Right ventricle myocardium superior (tissue), 1 donor: ENCODE data around the gene UGT2A1. TPM values are rescaled to one million over a fixed set of nuclear protein-coding genes. Genes with fewer than 3 reads are reported as not detected.

Experiments
- ATAC-seq: fragments of 200-7000 bp; cut with Tn5 transposase; one replicate; pipeline ENCODE4 v1.9.1; 2020; ENCODE audit warnings: mild to moderate bottlenecking; ENCODE audit not compliant: poor library complexity
- DNase-seq: peaks from one replicate; pipeline ENCODE4 v3.0.0-alpha.2; 2020
- intact Hi-C: fragments of 100-400 bp; cut with DNase I; formaldehyde crosslinking; loops from one replicate; pipeline ENCODE4 v1.11.2; 2022
- total RNA-seq: library from RNA; stranded (reverse); fragmentation: NEBNext Ultra II Directional; extraction: Animal tissue kit (Norgen Biotek cat#: 25700); gene quantifications from one replicate; pipeline ENCODE4 v1.2.1, GENCODE V29; 2021
- donor health status: DM: no; HTN: yes; CAD: no; lungs with severe emphysema.

The UGT2A1 gene
- total RNA-seq, 1 donor from 2014 or later, result not detected

DNA sequence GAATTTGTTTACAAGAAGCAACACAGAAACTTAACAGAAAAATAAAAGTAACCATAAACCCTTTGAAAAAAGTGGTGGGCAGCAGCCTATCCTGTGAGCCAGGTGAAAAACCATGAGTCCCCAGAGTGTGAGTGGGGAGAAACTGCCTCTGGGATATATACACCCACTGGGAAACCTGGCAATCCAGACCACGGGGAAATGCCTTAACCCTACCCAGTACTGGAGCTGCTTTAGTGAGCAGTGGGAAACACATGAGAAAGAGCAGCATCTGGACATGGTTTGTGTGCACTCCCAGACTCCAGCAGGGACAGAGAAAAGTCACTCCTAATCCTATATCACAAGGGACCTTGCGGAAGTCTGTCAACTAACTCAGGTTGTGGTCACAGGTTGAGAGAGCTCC, 53.0 kb downstream of the UGT2A1 start:
- no peak for DNase-seq
- no peak for ATAC-seq
- intact Hi-C loops, result no loop called here

DNA sequence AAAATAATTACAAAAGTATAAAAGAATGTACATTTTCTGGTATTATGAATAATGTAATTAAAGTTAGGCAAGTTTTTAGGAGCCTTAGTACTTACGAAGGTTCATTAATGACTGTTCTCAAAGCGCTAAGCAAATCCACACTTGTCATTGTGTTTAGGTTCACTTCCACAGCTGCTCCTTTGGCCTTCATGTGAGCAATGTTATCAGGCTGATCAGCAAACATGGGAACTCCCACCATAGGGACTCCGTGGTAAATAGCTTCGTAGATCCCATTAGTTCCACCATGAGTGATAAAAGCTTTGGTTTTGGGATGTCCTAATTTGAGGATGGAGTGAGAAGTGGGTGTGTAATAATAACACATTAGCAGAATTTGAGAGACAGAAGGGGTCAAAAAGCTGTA, 58.7 kb downstream of the UGT2A1 start:
- DNase-seq (no peak), ATAC-seq (no peak)
- intact Hi-C loops, result no loop called here

DNA sequence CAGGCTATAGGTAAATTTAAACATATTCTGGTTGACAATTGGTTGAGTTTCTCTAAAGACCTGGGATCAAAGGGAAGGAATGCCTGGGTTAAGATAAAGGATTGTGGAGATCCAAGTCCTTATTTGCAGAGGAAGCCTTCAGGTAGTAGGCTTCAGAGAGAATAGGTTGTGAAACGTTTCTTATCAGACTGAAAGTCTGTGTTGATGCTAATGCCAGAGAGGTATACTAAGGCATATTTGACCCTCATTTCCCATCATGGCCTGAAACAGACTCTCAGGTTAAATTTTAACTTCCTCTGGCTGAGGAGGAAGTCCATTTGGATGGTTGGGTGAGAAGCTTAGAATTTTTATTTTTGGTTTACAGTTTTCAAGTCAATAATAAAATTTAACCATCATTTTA, 61.7 kb downstream of the UGT2A1 start:
- DNase-seq (no peak), ATAC-seq (no peak)
- intact Hi-C loops, result no loop called here

DNA sequence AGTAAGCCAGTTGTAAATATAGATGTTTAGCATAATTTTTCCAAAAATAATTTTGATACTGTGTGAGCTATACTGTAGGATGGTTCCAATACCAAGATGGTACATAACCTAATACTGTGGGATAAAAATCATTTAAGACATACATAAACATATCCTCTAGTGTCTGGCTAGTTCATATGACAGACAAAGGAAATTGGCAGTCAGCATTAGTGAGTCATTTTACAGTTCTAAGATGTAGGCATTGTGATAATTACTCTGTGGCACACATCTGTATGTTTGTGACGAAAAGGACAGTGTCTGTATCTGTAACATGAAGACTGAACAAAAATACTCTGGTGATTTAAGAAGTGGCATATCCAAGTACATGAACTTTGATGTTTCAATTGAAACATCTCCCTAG, 63.2 kb downstream of the UGT2A1 start:
- DNase-seq (no peak), ATAC-seq (no peak)
- intact Hi-C loops, result no loop called here

DNA sequence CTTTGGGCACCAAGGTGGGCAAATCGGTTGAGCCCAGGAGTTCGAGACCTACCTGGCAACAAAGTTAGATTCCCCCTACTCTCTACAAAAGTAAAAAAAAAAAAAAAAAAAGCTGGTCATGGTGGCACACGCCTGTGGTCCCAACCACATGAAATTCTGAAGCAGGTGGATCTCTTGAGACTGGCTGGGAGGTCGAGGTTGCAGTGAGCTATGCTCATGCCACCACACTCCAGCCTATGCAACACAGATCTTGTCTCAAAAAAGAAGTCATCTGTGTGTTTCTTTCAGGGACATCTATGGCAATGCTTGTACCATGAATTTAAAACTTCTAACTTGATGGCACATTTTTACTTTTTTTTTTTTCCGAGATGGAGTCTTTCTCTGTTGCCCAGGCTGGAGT, 68.9 kb downstream of the UGT2A1 start:
- intact Hi-C loops, result no loop called here
- DNase-seq (no peak), ATAC-seq (no peak)

DNA sequence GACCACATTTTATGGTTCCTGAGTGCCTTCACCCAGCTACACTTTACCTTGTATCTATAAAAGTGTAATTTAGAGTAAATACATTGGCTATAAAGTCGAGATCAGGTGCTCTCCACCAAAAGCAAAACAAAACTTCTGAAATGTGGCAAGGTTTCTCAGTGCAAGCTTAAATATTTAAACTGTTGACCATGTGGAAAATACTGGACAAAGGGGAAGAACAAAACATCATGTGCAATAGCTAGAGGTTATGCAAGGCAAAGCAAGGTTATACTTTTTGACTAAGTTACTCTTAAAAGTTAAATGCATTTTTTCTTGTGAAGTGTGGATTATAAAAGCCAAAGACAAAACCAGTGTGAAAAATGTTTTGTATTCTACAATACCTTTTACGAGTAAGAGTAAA, 69.5 kb downstream of the UGT2A1 start:
- no peak for ATAC-seq
- intact Hi-C loops, result no loop called here
- no peak for DNase-seq

DNA sequence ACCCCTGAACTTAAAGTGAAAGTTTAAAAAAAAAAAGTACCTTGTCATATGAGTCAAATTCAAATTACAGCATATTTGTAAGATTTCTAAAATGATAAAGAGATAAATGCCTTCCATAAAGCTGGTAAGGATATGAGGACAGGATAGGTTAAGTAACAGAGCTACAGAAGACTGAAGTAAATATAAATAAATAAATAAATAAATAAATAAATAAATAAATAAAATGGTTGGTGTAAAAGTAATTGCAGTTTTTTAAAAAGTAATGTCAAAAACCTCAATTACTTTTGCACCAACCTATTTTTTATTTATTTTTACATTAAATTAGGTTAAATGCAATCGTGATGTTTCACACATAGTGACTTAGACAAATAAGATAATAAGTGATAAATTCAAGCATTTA, 75.8 kb downstream of the UGT2A1 start:
- intact Hi-C loops, result no loop called here
- ATAC-seq, result no peak
- no peak for DNase-seq

DNA sequence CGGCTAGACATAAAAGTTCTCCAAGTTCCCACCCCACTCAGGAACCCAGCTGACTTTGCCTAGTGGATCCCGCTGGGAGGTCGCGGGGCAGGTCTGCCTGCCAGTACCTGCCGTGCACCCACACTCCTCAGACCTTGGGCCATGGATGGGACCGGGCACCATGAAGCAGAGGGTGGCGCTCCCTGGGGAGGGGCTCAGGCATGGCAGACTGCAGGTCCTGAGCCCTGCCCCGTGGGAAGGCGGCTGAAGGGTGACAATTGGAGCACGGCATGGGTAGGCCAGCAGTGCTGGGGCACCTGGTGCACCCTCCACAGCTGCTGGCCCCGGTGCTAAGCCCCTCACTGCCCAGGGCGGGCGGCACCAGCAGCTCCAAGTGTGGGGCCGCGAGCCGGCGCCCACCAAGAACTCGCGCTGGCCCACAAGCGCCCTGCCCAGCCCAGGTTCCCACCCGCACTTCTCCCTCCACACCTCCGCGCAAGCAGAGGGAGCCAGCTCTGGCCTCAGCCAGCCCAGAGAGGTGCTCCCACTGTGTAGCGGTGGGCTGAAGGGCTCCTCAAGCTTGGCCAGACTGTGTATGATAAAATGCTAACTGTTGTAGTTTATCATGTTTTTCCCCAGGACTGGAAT, 76.7 kb downstream of the UGT2A1 start:
- intact Hi-C loops, result no loop called here
- no peak for ATAC-seq
- no peak for DNase-seq

DNA sequence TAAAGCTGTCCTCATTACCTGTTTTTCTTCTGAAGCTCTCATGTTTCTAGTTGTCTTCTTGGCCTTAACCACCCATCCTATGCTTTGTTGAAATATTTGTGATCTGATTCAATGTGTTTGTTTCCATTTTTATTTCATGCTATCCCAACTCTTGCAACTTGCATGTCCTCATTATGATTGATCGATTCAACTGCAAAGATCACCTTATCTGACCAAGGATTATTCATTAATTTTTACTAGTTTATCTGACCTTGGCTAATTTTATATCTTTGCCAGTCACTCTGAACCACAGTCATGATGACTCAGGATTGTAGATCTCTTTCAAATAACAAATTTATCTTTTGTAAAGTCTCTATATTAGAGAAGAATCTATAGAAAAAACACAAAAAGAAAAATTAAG, 84.3 kb downstream of the UGT2A1 start:
- intact Hi-C loops, result no loop called here
- ATAC-seq, result no peak

DNA sequence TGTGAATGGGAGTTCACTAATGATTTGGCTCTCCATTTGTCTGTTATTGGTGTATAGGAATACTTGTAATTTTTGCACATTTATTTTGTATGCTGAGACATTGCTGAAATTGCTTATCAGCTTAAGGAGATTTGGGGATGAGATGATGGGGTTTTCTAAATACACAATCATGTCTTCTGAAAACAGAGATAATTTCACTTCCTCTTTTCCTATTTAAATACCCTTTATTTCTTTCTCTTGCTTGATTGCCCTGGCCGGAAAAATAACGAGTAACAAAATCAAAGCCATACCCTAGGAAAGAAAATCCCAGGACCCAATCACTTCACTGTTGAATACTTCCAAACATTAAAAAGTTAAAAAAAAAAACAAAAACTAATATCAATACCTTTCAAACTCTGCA, 89.6 kb downstream of the UGT2A1 start:
- DNase-seq (no peak), ATAC-seq (no peak)

More for the DNA sequence above, 84.3 kb downstream of the UGT2A1 start:
- DNase-seq, result no peak

DNA sequence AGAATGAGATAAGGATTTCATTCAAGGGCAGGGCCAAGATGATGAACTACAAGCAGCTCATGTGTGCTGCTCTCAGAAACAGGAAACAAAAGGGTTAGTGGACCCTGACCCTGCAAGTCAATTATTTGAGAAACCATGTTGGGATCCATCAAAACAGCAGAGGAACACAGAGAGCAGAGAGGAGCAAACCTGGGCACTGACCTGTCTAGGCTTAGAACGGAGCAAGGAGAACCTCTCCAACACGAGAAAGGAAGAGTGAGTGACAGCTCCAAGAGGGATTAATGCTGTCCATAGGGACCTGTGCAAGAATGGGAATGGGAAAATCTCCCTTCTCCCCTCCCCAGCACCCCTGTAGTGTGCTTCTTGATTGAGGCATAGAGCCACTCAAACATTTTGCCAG, 103.4 kb downstream of the UGT2A1 start:
- no peak for DNase-seq
- intact Hi-C loops, result no loop called here
- ATAC-seq, result no peak

More for the DNA sequence above, 89.6 kb downstream of the UGT2A1 start:
- intact Hi-C loops, result no loop called here

DNA sequence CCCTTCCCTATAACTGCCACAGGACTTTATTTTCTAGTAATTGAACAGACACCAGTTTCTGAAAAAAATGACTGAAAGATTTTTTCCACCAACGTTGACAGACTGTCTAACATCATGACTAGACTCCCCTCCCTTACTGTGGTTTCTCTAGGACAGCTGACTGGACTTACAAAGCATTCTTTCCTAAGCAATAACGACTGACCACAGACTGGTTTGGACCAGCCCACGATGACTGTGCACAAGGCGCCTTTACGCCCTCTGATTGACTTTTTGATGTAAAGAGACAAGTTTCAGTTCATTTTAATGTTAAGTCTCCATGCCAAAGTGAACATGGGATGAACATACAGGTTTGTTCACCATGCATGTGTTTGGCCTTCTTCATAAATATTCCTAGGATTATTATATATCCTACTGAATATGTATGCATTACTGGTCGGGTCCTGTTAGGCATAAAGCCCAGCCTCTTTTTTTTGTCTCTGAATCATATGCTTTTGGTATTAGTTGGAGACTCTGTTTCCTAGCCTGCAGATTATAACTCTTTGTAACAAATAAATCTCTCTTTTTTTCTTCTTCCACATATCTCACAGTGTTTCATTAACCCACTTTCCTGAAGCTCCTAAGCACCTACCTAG, 106.8 kb downstream of the UGT2A1 start:
- DNase-seq (no peak), ATAC-seq (no peak)
- intact Hi-C loops, result no loop called here

Other genes starting within 250 kb of the UGT2A1 start
- 0.16 TPM for gene UGT2B4, start 157.3 kb downstream of the UGT2A1 start, total RNA-seq
- gene UGT2A2, start 13.6 kb downstream of the UGT2A1 start, total RNA-seq, result not detected
- 0.89 TPM for gene SULT1B1, start 107.4 kb upstream of the UGT2A1 start, total RNA-seq
- gene SULT1E1, start 206.9 kb upstream of the UGT2A1 start, total RNA-seq, result not detected